ENCODE results near the gene SPINT2.
"Not testable (repeated sequence)": the region's sequence is repeated elsewhere in the genome, so short reads cannot be mapped to it uniquely, and the experiment has no call there.

SPINT2 gene

GRCh38 chr19:38264486-38265212 is at the start of gene SPINT2:
TSS of gene SPINT2 (plus strand) at chr19:38264573. CDS start at chr19:38264893, 320 bp downstream.
- DNase-seq (ENCODE audit: low read depth in 4 of 4, low spot score in 1 of 4) = peak in 3 of 4 experiments; percentile 10 to 29 (median 15)

- no peak for DNase-seq (ENCODE audit: low read depth in 4 of 4, low spot score in 1 of 4)
Observed at GRCh38 chr19:38216785-38217641, 47.4 kb upstream of the SPINT2 start.

GRCh38 chr19:38218204-38218603 is 46.2 kb upstream of the SPINT2 start:
- no peak for DNase-seq (ENCODE audit: low read depth in 4 of 4, low spot score in 1 of 4)

GRCh38 chr19:38219221-38219620 is 45.2 kb upstream of the SPINT2 start:
- DNase-seq (ENCODE audit: low read depth in 4 of 4, low spot score in 1 of 4) = no peak

- no peak for DNase-seq (ENCODE audit: low read depth in 4 of 4, low spot score in 1 of 4)
Observed at GRCh38 chr19:38221421-38221820, 43.0 kb upstream of the SPINT2 start.

- no peak for DNase-seq (ENCODE audit: low read depth in 4 of 4, low spot score in 1 of 4)
Observed at GRCh38 chr19:38221919-38222830, 42.2 kb upstream of the SPINT2 start.

GRCh38 chr19:38223119-38223523 is 41.3 kb upstream of the SPINT2 start:
- DNase-seq (ENCODE audit: low read depth in 4 of 4, low spot score in 1 of 4) = no peak

- DNase-seq (ENCODE audit: low read depth in 4 of 4, low spot score in 1 of 4) = no peak
Observed at GRCh38 chr19:38223617-38224013, 40.8 kb upstream of the SPINT2 start.

GRCh38 chr19:38224014-38224862 is 40.1 kb upstream of the SPINT2 start, which contains the start of gene DPF1:
TSS of gene DPF1 (minus strand) at chr19:38224222. CDS start at chr19:38224142, 80 bp downstream.
- peak in 3 of 4 experiments; percentile 13 to 54 (median 47) for DNase-seq (ENCODE audit: low read depth in 4 of 4, low spot score in 1 of 4)

GRCh38 chr19:38224863-38225218 is 39.5 kb upstream of the SPINT2 start:
- not testable (repeated sequence) for DNase-seq (ENCODE audit: low read depth in 4 of 4, low spot score in 1 of 4)

- DNase-seq (ENCODE audit: low read depth in 4 of 4, low spot score in 1 of 4) = no peak
Observed at GRCh38 chr19:38227287-38228004, 36.9 kb upstream of the SPINT2 start.

GRCh38 chr19:38228005-38228377 is 36.4 kb upstream of the SPINT2 start:
- no peak for DNase-seq (ENCODE audit: low read depth in 4 of 4, low spot score in 1 of 4)

GRCh38 chr19:38228491-38229439 is 35.6 kb upstream of the SPINT2 start:
- DNase-seq (ENCODE audit: low read depth in 4 of 4, low spot score in 1 of 4) = no peak

- peak; percentile 25 to 74 (median 46) for DNase-seq (ENCODE audit: low read depth in 4 of 4, low spot score in 1 of 4)
Observed at GRCh38 chr19:38229585-38230073, 34.7 kb upstream of the SPINT2 start.

- DNase-seq (ENCODE audit: low read depth in 4 of 4, low spot score in 1 of 4) = not testable (repeated sequence)
Observed at GRCh38 chr19:38230506-38231133, 33.8 kb upstream of the SPINT2 start.

GRCh38 chr19:38231918-38232317 is 32.5 kb upstream of the SPINT2 start:
- no peak for DNase-seq (ENCODE audit: low read depth in 4 of 4, low spot score in 1 of 4)

- DNase-seq (ENCODE audit: low read depth in 4 of 4, low spot score in 1 of 4) = peak; percentile 63 to 71 (median 66)
Observed at GRCh38 chr19:38233740-38234251, 30.6 kb upstream of the SPINT2 start.

- DNase-seq (ENCODE audit: low read depth in 4 of 4, low spot score in 1 of 4) = no peak
Observed at GRCh38 chr19:38234615-38235014, 29.8 kb upstream of the SPINT2 start.
